SK-N-SH (cell line): ENCODE results near the gene CENPU.

Experiments
- CTCF ChIP-seq: fragments of 200-600 bp; sonication (generic); IDR thresholded peaks from 2 replicates; pipeline ENCODE4 v1.6.1; 2017; ENCODE audit warnings: antibody characterized with exemption, mild to moderate bottlenecking, moderate library complexity
- EP300 ChIP-seq, 2 experiments: IDR thresholded peaks; 2 replicates each; pipeline versions ENCODE4 v1.4.0 to v1.6.1; 2012; ENCODE audit warnings: borderline replicate concordance in 1 of 2, low read depth in 1 of 2, low read length in 1 of 2
- FOXJ3 ChIP-seq: sonication (generic); formaldehyde crosslinking; IDR thresholded peaks from 2 replicates; pipeline ENCODE4 v1.5.1; 2020; ENCODE audit warnings: mild to moderate bottlenecking, missing genetic modification reagents
- JUND ChIP-seq: IDR thresholded peaks from 2 replicates; pipeline ENCODE4 v1.4.0; 2012
- TEAD4 ChIP-seq: IDR thresholded peaks from 2 replicates; pipeline ENCODE4 v1.4.0; 2012; ENCODE audit warnings: mild to moderate bottlenecking, borderline replicate concordance; ENCODE audit not compliant: insufficient read depth

GRCh38 chr4:184776821-184777220 is 42.9 kb upstream of the CENPU start:
- TF ChIP-seq FOXJ3 (CRISPR knock-in tag) (no peak), CTCF (no peak), JUND (no peak), EP300 (IDR thresholded peaks at IDR 0.05; ENCODE audit: borderline replicate concordance in 1 of 2, low read depth in 1 of 2, low read length in 1 of 2) (no peak), TEAD4 (no peak)
